NCI-H2196 (cell line): ENCODE data around the gene RPL36AL.
"Not testable (repeated sequence)": the region's sequence is repeated elsewhere in the genome, so short reads cannot be mapped to it uniquely, and the experiment has no call there.

Source experiments
- DNase-seq: peaks from one replicate; lab custom pipeline; 2025; ENCODE audit not compliant: unreplicated experiment; lab: John Stamatoyannopoulos, UW

The RPL36AL gene

GRCh38 chr14:49619730-49620129 is 696 bp downstream of the RPL36AL start:
- no peak for DNase-seq

GRCh38 chr14:49619273-49619672 is 1.2 kb downstream of the RPL36AL start:
- not testable (repeated sequence) for DNase-seq

GRCh38 chr14:49617852-49618519 is 2.4 kb downstream of the RPL36AL start:
- no peak for DNase-seq

GRCh38 chr14:49615776-49616175 is 4.7 kb downstream of the RPL36AL start:
- no peak for DNase-seq

- no peak for DNase-seq
Observed at GRCh38 chr14:49614196-49614595, 6.2 kb downstream of the RPL36AL start.

- DNase-seq, result no peak
Observed at GRCh38 chr14:49612671-49613070, 7.8 kb downstream of the RPL36AL start.

- no peak for DNase-seq
Observed at GRCh38 chr14:49612251-49612650, 8.2 kb downstream of the RPL36AL start.

- DNase-seq, result no peak
Observed at GRCh38 chr14:49607583-49607982, 12.8 kb downstream of the RPL36AL start.

GRCh38 chr14:49598485-49599300 is 21.7 kb downstream of the RPL36AL start, which contains the start of gene LRR1:
LRR1 (plus strand) TSS chr14:49598940; CDS start chr14:49599021, 81 bp downstream.
- DNase-seq, result peak; percentile 78

GRCh38 chr14:49598189-49598484 is 22.3 kb downstream of the RPL36AL start:
- no peak for DNase-seq

GRCh38 chr14:49594347-49595091 is 25.9 kb downstream of the RPL36AL start:
- peak; percentile 17 for DNase-seq

- DNase-seq, result no peak
Observed at GRCh38 chr14:49593016-49593415, 27.4 kb downstream of the RPL36AL start.

GRCh38 chr14:49589387-49589786 is 31.0 kb downstream of the RPL36AL start:
- no peak for DNase-seq

GRCh38 chr14:49586673-49587460 is 33.6 kb downstream of the RPL36AL start:
- peak; percentile 67 for DNase-seq

GRCh38 chr14:49585803-49586672 is 34.4 kb downstream of the RPL36AL start, which contains the start of gene RPS29:
RPS29 (minus strand) TSS chr14:49586380; CDS start chr14:49586346, 34 bp downstream.
- peak; percentile 98 for DNase-seq

- DNase-seq, result not testable (repeated sequence)
Observed at GRCh38 chr14:49584981-49585640, 35.3 kb downstream of the RPL36AL start.

GRCh38 chr14:49584058-49584457 is 36.4 kb downstream of the RPL36AL start:
- DNase-seq, result no peak

- DNase-seq, result no peak
Observed at GRCh38 chr14:49583629-49584028, 36.8 kb downstream of the RPL36AL start.
